GM21723 (cell line): ENCODE results near the gene FAM83B.
"Not testable (repeated sequence)": the region's sequence is repeated elsewhere in the genome, so short reads cannot be mapped to it uniquely, and the experiment has no call there.

ENCODE experiments used
- ATAC-seq: cut with Tn5 transposase; IDR thresholded peaks from one replicate; pipeline ENCODE4 v1.9.1; 2021; ENCODE audit warnings: mild to moderate bottlenecking, moderate library complexity; ENCODE audit not compliant: unreplicated experiment

The FAM83B gene

GRCh38 chr6:54860132-54860531 lies 13.6 kb downstream of the FAM83B start:
- ATAC-seq = no peak

- ATAC-seq = no peak
Measured at GRCh38 chr6:54860739-54861138, 14.2 kb downstream of the FAM83B start.

GRCh38 chr6:54861905-54862616 lies 15.5 kb downstream of the FAM83B start:
- ATAC-seq = no peak

- ATAC-seq = no peak
Measured at GRCh38 chr6:54864272-54864671, 17.7 kb downstream of the FAM83B start.

- ATAC-seq = no peak
Measured at GRCh38 chr6:54865091-54865631, 18.6 kb downstream of the FAM83B start.

GRCh38 chr6:54868556-54868955 lies 22.0 kb downstream of the FAM83B start:
- ATAC-seq = no peak

GRCh38 chr6:54873599-54873998 lies 27.0 kb downstream of the FAM83B start:
- ATAC-seq = no peak

- no peak for ATAC-seq
Measured at GRCh38 chr6:54874349-54875048, 27.9 kb downstream of the FAM83B start.

- ATAC-seq = no peak
Measured at GRCh38 chr6:54875539-54875938, 29.0 kb downstream of the FAM83B start.

- no peak for ATAC-seq
Measured at GRCh38 chr6:54876365-54876764, 29.8 kb downstream of the FAM83B start.

GRCh38 chr6:54876871-54877270 lies 30.3 kb downstream of the FAM83B start:
- ATAC-seq = no peak

GRCh38 chr6:54877713-54878317 lies 31.2 kb downstream of the FAM83B start:
- no peak for ATAC-seq

GRCh38 chr6:54878718-54879117 lies 32.1 kb downstream of the FAM83B start:
- no peak for ATAC-seq

GRCh38 chr6:54879188-54879985 lies 32.8 kb downstream of the FAM83B start:
- ATAC-seq = no peak

GRCh38 chr6:54881067-54881730 lies 34.6 kb downstream of the FAM83B start:
- ATAC-seq = no peak

GRCh38 chr6:54881891-54882290 lies 35.3 kb downstream of the FAM83B start:
- not testable (repeated sequence) for ATAC-seq

GRCh38 chr6:54886932-54887584 lies 40.5 kb downstream of the FAM83B start:
- no peak for ATAC-seq

GRCh38 chr6:54891536-54891935 lies 45.0 kb downstream of the FAM83B start:
- no peak for ATAC-seq

- ATAC-seq = no peak
Measured at GRCh38 chr6:54892831-54893230, 46.3 kb downstream of the FAM83B start.

- ATAC-seq = no peak
Measured at GRCh38 chr6:54893818-54894217, 47.2 kb downstream of the FAM83B start.
